Progenitor cell of endocrine pancreas (in vitro differentiated cells): ENCODE measurements around the gene PZP. TPM values are rescaled to one million over a fixed set of nuclear protein-coding genes. Genes with fewer than 3 reads are reported as not detected.
"Not testable (repeated sequence)": the region's sequence is repeated elsewhere in the genome, so short reads cannot be mapped to it uniquely, and the experiment has no call there.

Experiments used
- DNase-seq: peaks from one replicate; pipeline ENCODE4 v3.0.0; 2021; ENCODE audit warnings: low spot score; ENCODE audit not compliant: unreplicated experiment
- H3K27ac Mint-ChIP-seq: 2 replicates; pipeline ENCODE4 v1.8.0; 2021; ENCODE audit warnings: mild to moderate bottlenecking, moderate library complexity, mixed read lengths
- H3K27me3 Mint-ChIP-seq: 2 replicates; pipeline ENCODE4 v1.8.0; 2021; ENCODE audit warnings: mixed read lengths
- H3K36me3 Mint-ChIP-seq: 2 replicates; pipeline ENCODE4 v1.8.0; 2022; ENCODE audit warnings: mixed read lengths; ENCODE audit not compliant: insufficient read depth
- H3K4me1 Mint-ChIP-seq: 2 replicates; pipeline ENCODE4 v1.8.0; 2021; ENCODE audit warnings: low read depth, mixed read lengths
- H3K4me3 Mint-ChIP-seq: 2 replicates; pipeline ENCODE4 v1.8.0; 2021; ENCODE audit warnings: low read depth, mild to moderate bottlenecking, moderate library complexity, mixed read lengths
- H3K9me3 Mint-ChIP-seq: 2 replicates; pipeline ENCODE4 v1.8.0; 2021; ENCODE audit warnings: low read depth, mixed read lengths
- total RNA-seq: library from RNA; stranded (reverse); gene quantifications from 2 replicates; pipeline ENCODE4 v1.2.1, GENCODE V29; 2021
- TF ChIP-seq, protein P1 (sequence below): fragments of 200-600 bp; sonication (generic); IDR thresholded peaks from one replicate; pipeline ENCODE4 v1.5.0; 2021; ENCODE audit warnings: antibody characterized with exemption, mild to moderate bottlenecking; ENCODE audit not compliant: unreplicated experiment

Gene PZP
- total RNA-seq, 1 donor from 2014 or later = 0.29 TPM

DNA sequence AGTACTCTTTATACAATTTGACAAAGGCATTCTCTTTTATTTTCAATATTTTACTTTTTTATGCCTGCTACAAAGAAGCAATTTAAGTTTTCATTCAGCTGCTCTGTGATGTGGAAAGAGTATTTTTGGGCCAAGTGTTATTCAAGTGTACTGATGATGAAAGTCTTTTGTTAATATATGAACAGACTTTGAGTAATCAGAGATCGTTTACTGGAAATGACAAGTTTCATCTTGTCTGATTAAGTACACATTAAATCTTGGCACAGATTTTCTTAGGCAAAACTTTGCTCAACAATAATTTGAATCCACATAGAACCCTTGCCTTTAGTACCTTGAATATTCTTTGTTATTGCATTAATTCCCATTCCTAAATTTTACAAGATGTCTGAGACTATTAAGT is 13.3 kb upstream of the PZP start:
- Mint-ChIP-seq H3K9me3 (peaks cover 21% of the 10 kb centered on the region), H3K36me3 (peaks cover 2% of the 10 kb centered on the region), H3K4me1 (peaks cover 2% of the 10 kb centered on the region), H3K4me3 (no peak overlapping the region), H3K27ac (no peak overlapping the region), H3K27me3 (no peaks in the 10 kb centered on the region)
- no peak for DNase-seq
- TF ChIP-seq, protein P1, sequence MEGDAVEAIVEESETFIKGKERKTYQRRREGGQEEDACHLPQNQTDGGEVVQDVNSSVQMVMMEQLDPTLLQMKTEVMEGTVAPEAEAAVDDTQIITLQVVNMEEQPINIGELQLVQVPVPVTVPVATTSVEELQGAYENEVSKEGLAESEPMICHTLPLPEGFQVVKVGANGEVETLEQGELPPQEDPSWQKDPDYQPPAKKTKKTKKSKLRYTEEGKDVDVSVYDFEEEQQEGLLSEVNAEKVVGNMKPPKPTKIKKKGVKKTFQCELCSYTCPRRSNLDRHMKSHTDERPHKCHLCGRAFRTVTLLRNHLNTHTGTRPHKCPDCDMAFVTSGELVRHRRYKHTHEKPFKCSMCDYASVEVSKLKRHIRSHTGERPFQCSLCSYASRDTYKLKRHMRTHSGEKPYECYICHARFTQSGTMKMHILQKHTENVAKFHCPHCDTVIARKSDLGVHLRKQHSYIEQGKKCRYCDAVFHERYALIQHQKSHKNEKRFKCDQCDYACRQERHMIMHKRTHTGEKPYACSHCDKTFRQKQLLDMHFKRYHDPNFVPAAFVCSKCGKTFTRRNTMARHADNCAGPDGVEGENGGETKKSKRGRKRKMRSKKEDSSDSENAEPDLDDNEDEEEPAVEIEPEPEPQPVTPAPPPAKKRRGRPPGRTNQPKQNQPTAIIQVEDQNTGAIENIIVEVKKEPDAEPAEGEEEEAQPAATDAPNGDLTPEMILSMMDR = no peak

DNA sequence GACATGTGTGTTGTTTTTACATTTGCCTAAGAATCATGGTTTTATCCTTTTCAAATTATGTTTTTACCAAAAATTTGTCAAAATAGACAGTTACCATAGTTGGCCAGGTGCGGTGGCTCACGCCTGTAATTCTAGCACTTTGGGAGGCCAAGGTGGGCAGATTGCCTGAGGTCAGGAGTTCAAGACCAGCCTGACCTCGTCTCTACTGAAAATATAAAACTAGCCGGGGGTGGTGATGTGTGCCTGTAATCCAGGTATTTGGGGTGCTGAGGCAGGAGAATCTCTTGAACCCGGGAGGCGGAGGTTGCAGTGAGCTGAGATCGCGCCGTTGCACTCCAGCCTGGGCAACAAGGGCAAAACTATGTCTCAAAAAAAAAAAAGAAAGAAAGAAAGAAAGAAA is 12.8 kb upstream of the PZP start:
- not testable (repeated sequence) for H3K4me1 Mint-ChIP-seq, H3K4me3 Mint-ChIP-seq, H3K27me3 Mint-ChIP-seq, DNase-seq, H3K36me3 Mint-ChIP-seq, H3K27ac Mint-ChIP-seq
- H3K9me3 Mint-ChIP-seq = peaks cover 20% of the 10 kb centered on the region

DNA sequence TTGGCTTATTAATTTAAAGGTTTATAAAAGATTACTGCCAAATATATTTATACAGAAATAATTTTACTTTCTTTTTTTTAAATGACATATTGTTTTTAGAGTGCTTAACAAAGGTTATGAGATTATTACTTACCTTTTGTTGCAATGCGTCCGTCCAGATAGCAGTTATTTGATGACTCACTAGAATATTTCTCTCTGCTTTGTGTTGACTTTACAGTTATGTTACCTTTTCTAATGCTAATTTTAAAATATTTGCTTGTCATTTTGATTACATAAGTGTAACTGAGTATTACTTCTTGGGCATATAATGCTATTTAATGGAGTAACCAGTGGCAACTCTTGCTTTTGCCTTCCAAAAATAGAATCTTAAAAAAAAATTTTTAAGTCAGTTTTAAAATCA is 6.3 kb upstream of the PZP start:
- H3K27me3 Mint-ChIP-seq = no peaks in the 10 kb centered on the region
- H3K4me3 Mint-ChIP-seq = no peak overlapping the region
- no peak overlapping the region for H3K27ac Mint-ChIP-seq
- TF ChIP-seq, protein P1 = no peak
- H3K36me3 Mint-ChIP-seq = no peaks in the 10 kb centered on the region
- no peak for DNase-seq
- peaks cover 8% of the 10 kb centered on the region for H3K9me3 Mint-ChIP-seq
- H3K4me1 Mint-ChIP-seq = no peaks in the 10 kb centered on the region

DNA sequence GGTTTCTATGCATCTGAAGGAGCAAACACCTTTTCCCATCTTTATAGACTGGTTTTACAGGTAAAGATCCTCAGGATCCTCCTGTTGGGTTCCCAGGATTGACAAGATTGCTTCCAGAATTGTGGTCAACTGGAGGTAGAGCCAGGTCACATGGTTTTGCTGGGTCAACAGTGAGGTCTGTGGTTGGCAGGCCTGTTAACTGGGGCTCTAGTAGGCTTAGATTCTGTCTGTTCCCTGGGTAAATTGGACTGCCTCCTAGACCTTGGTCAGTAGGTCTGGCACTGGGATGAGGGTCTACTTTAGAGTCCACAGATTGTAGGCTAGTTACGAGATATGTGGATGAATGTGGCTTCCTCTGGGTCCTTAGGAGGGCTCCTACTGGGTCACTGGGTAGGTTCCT is 3.5 kb upstream of the PZP start:
- TF ChIP-seq, protein P1 = no peak
- no peaks in the 10 kb centered on the region for H3K27me3 Mint-ChIP-seq
- DNase-seq = no peak
- no peaks in the 10 kb centered on the region for H3K36me3 Mint-ChIP-seq
- no peaks in the 10 kb centered on the region for H3K9me3 Mint-ChIP-seq
- no peak overlapping the region for H3K27ac Mint-ChIP-seq
- H3K4me3 Mint-ChIP-seq = no peak overlapping the region
- H3K4me1 Mint-ChIP-seq = peaks cover 5% of the 10 kb centered on the region

DNA sequence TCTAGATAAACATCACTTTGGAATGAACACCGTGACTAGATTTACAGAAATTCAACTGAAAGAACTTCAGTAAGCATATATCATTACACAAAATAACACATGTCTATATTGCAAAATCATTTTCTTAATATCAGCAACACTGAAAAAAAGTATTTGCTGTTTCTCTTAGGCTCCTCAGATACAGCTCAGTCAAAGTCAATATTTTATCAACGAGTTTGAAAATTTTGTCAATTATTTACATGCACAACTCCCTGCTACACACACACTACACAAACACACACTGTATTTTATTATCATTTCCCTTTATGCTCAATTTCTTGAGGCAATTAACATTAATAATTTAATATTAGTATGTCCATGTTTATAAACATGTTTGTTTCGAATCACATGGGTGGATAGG is 3.8 kb downstream of the PZP start:
- Mint-ChIP-seq H3K4me3 (no peak overlapping the region), H3K36me3 (no peaks in the 10 kb centered on the region), H3K4me1 (peaks cover 11% of the 10 kb centered on the region), H3K27me3 (no peaks in the 10 kb centered on the region), H3K9me3 (no peaks in the 10 kb centered on the region), H3K27ac (no peak overlapping the region)
- TF ChIP-seq, protein P1 = no peak
- no peak for DNase-seq

DNA sequence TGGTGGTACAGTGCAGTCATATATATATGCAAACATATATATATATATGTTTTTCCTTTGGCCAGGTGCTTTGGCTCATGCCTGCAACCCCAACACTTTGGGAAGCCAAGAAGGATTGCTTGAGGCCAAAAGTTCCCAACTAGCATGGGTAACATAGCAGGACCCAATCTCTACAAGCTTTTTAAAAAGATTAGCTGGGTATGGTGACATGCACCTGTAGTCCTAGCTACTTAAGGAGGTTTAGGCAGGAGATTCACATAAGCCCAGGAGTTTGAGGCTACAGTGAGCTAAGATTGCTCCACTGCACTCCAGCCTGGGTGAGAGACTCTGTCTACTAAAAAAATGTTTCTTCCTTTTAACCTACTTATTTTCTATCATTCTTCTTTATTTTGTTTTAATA is 10.2 kb downstream of the PZP start:
- TF ChIP-seq, protein P1 = no peak
- Mint-ChIP-seq H3K4me3 (no peak overlapping the region), H3K36me3 (no peaks in the 10 kb centered on the region), H3K9me3 (no peaks in the 10 kb centered on the region), H3K27me3 (no peaks in the 10 kb centered on the region), H3K27ac (no peak overlapping the region), H3K4me1 (peaks cover 2% of the 10 kb centered on the region)
- DNase-seq = no peak
